Measurements from ENCODE around the gene SEC61B.

Gene SEC61B

GRCh38 chr9:99221266-99221620 lies 839 bp upstream of the SEC61B start:
- peaks cover 7 to 57% of the 10 kb centered on the region in 2 experiments; a peak in 2 of 3 replicates for H3K36me3 ChIP-seq (ENCODE audit: control insufficient read depth in 2 of 2, insufficient read depth in 1 of 2, low read length in 2 of 2)
- CTCF ChIA-PET = interaction anchor here (0.6 to 1.7 kb wide), 4 partner anchors 11 to 766 kb away, joined by 3 to 12 read pairs (median 4); no protein-coding TSS in a partner anchor
- H3K9me3 ChIP-seq (ENCODE audit: control insufficient read depth, insufficient read depth, low read depth, low read length) = no peaks in the 10 kb centered on the region
- peak overlapping the region; percentile 97 for H3K4me3 ChIP-seq (ENCODE audit: low read depth, low read length)
- TF ChIP-seq PRDM1 (tag by site-specific recombination; IDR thresholded peaks at IDR 0.05) (no peak), ZBTB20 (tag by site-specific recombination; IDR thresholded peaks at IDR 0.05) (peak; percentile 78)
- POLR2A ChIA-PET = interaction anchor here (0.8 to 3.9 kb wide), 11 partner anchors 8 to 877 kb away, joined by 3 to 29 read pairs (median 6); partner anchors contain the start of gene NR4A3
- peak overlapping the region; percentile 92 for H3K27ac ChIP-seq (ENCODE audit: extremely low read depth, low read depth, low read length)
- H3K4me1 ChIP-seq (ENCODE audit: control insufficient read depth, insufficient read depth, low read length) = peaks cover 3% of the 10 kb centered on the region

- peak overlapping the region; percentile 92 for H3K27ac ChIP-seq (ENCODE audit: extremely low read depth, low read depth, low read length)
- ChIA-PET CTCF (interaction anchor here (0.7 to 1.7 kb wide), 5 partner anchors 9 to 37 kb away, joined by 3 to 12 read pairs (median 5); no protein-coding TSS in a partner anchor), POLR2A (interaction anchor here (0.5 to 3.9 kb wide), 18 partner anchors 10 to 875 kb away, joined by 3 to 29 read pairs (median 4); partner anchors contain the start of gene NR4A3)
- H3K9me3 ChIP-seq (ENCODE audit: control insufficient read depth, insufficient read depth, low read depth, low read length) = no peaks in the 10 kb centered on the region
- peaks cover 7 to 56% of the 10 kb centered on the region in 2 experiments; a peak in 2 of 3 replicates for H3K36me3 ChIP-seq (ENCODE audit: control insufficient read depth in 2 of 2, insufficient read depth in 1 of 2, low read length in 2 of 2)
- peaks cover 3% of the 10 kb centered on the region for H3K4me1 ChIP-seq (ENCODE audit: control insufficient read depth, insufficient read depth, low read length)
- peak overlapping the region; percentile 97 for H3K4me3 ChIP-seq (ENCODE audit: low read depth, low read length)
- no peak for TF ChIP-seq ZNF16 (tag by site-specific recombination; IDR thresholded peaks at IDR 0.05; ENCODE audit: low read depth)
- no peak for TF ChIP-seq ZNF350 (tag by site-specific recombination; IDR thresholded peaks at IDR 0.05)
- TF ChIP-seq CTCF (tag by site-specific recombination; IDR thresholded peaks at IDR 0.05) = peak; percentile 34; the same call in 1 of the 2 replicates
- 0 out of 2 replicates have a peak, but pooled peaks have one; percentile 18 for TF ChIP-seq ZNF341 (tag by site-specific recombination; IDR thresholded peaks at IDR 0.05; ENCODE audit: low read depth)
- no peak for TF ChIP-seq ZNF280C (tag by site-specific recombination; IDR thresholded peaks at IDR 0.05)
- no peak for TF ChIP-seq ZNF248 (tag by site-specific recombination; IDR thresholded peaks at IDR 0.05)
- TF ChIP-seq ZNF433 (tag by site-specific recombination; IDR thresholded peaks at IDR 0.05; ENCODE audit: low read depth) = no peak
- no peak for TF ChIP-seq ZNF548 (tag by site-specific recombination; IDR thresholded peaks at IDR 0.05)
- 0 out of 2 replicates have a peak, but pooled peaks have one; percentile 32 for TF ChIP-seq PRDM1 (tag by site-specific recombination; IDR thresholded peaks at IDR 0.05)
- TF ChIP-seq ZNF292 (tag by site-specific recombination; IDR thresholded peaks at IDR 0.05; ENCODE audit: borderline replicate concordance, low read depth) = no peak
- no peak for TF ChIP-seq ZSCAN5A (tag by site-specific recombination; IDR thresholded peaks at IDR 0.05)
- TF ChIP-seq ZEB2 (tag by site-specific recombination; IDR thresholded peaks at IDR 0.05) = no peak
- no peak for TF ChIP-seq ZBTB7A (tag by site-specific recombination; IDR thresholded peaks at IDR 0.05; ENCODE audit: low read depth)
- no peak for TF ChIP-seq ZNF426 (tag by site-specific recombination; IDR thresholded peaks at IDR 0.05)
- TF ChIP-seq ZBTB20 (tag by site-specific recombination; IDR thresholded peaks at IDR 0.05) = peak; percentile 96
- no peak for TF ChIP-seq ZNF692 (tag by site-specific recombination; IDR thresholded peaks at IDR 0.05)
- TF ChIP-seq ZNF76 (tag by site-specific recombination; IDR thresholded peaks at IDR 0.05; ENCODE audit: borderline replicate concordance, low read depth) = peak; percentile 58
- TF ChIP-seq IKZF3 (tag by site-specific recombination; IDR thresholded peaks at IDR 0.05) = no peak
- no peak for TF ChIP-seq ZNF37A (tag by site-specific recombination; IDR thresholded peaks at IDR 0.05)
- no peak for TF ChIP-seq ZFP41 (tag by site-specific recombination; IDR thresholded peaks at IDR 0.05; ENCODE audit: borderline replicate concordance)
- TF ChIP-seq ZNF580 (tag by site-specific recombination; IDR thresholded peaks at IDR 0.05) = no peak
- TF ChIP-seq ZNF169 (tag by site-specific recombination; IDR thresholded peaks at IDR 0.05) = no peak
- TF ChIP-seq ZNF701 (tag by site-specific recombination; IDR thresholded peaks at IDR 0.05) = no peak
Observed at GRCh38 chr9:99222416-99223270, 561 bp downstream of the SEC61B start.
